Heart left ventricle (tissue), 13 donors: ENCODE measurements around the gene PNPLA2.

ENCODE experiments used
- CTCF ChIP-seq, 12 donors: fragments of 200-600 bp; sonication (generic) in 4 of 12; IDR thresholded peaks; one replicate each; pipeline versions ENCODE4 v1.5.0 to v1.8.0; 2018 to 2022; ENCODE audit warnings: antibody characterized with exemption in 12 of 12, mild to moderate bottlenecking in 5 of 12
- POLR2A ChIP-seq, 2 donors: fragments of 450-650 bp; IDR thresholded peaks; one replicate each; pipeline ENCODE4 v1.6.1; 2017; ENCODE audit warnings: antibody characterized with exemption in 2 of 2, mild to moderate bottlenecking in 2 of 2, moderate library complexity in 2 of 2
- donor health status: ischemic (EF 13 %, LVEDD 7.1; RV severe dilation, severe dysfunction).
- donor health status: DM: no; HTN: yes; CAD: no.
- donor health status: DM: no; HTN: no; CAD: no.
- donor health status: ischemic (EF 25% LVEDD 6.9; RV normal size, moderate dysfunction).
- donor health status: ischemic (EF 25% LVEDD 5.7; RV mildly dilated, moderate dysfunction).
- donor health status: ischemic (EF 35%, LVEDD 5.7; RV mildly dilated, moderate dysfunction).
- donor health status: nonischemic (EF 11% LVEDD 7.7; RV severe dilation, severe dysfunction).
- donor health status: DM: yes; HTN: yes; CAD: no.
- donor health status: PGD.
- donor health status: ischemic (EF 29% LVEDD 5.4; RV normal size, mild dysfunction).
- donor health status: nonischemic (EF 23%, LVEDD 6.1; RV moderate dilation, normal function).

- TF ChIP-seq POLR2A (IDR thresholded peaks at IDR 0.05) (no peak), CTCF (IDR thresholded peaks at IDR 0.05) (no peak)
Measured at GRCh38 chr11:791658-792534, 26.8 kb upstream of the PNPLA2 start.
